Activated CD8-positive, alpha-beta memory T cell treated with anti-CD3 and anti-CD28 coated beads for 48 hours (primary cell): ENCODE data around the gene TENT4A.

Source experiments
- DNase-seq, 3 experiments: peaks; one replicate each; pipeline ENCODE4 v3.0.0-alpha.2; 2020; ENCODE audit warnings: low read depth in 2 of 3, low spot score in 2 of 3

Gene TENT4A

GRCh38 chr5:6731465-6732237 is 18.4 kb downstream of the TENT4A start:
- no peak for DNase-seq

DNA sequence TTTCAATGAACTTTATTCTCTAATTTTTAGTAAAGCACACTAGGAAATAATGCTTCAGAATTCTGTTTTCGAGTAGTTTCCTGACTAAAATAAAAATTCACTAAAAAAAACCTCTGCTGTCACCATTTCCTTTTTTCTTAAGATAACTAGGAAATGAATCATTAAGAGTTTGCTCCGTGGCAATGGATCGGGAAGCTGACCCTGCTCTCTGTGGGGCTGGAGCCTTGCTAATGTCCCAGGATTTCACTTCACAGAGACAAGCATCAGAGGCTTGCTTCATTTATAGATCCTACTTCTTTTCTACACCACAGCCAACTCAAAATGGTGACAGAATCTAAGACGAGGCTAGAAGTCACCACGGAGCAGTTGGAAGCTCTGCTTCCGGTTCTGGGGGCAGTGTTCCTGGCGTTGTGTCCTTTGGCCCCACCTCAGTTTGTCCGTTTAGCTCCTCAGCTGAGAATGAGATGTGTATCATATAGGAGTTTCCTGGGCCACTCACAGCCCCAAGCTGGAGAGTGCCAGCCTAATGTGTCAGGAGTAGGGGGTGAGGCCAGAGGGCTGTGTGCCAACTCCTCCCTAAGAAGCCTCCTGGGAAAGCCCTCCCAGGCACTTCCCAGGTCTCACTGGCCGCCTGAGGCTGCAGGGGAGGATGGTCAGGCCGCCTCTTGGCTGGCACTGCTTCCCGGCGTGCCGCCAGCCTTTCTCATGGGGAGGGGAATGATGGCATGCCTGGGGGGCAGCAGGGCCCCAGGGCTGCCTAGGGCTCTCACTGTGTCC is 19.6 kb downstream of the TENT4A start:
- no peak for DNase-seq

DNA sequence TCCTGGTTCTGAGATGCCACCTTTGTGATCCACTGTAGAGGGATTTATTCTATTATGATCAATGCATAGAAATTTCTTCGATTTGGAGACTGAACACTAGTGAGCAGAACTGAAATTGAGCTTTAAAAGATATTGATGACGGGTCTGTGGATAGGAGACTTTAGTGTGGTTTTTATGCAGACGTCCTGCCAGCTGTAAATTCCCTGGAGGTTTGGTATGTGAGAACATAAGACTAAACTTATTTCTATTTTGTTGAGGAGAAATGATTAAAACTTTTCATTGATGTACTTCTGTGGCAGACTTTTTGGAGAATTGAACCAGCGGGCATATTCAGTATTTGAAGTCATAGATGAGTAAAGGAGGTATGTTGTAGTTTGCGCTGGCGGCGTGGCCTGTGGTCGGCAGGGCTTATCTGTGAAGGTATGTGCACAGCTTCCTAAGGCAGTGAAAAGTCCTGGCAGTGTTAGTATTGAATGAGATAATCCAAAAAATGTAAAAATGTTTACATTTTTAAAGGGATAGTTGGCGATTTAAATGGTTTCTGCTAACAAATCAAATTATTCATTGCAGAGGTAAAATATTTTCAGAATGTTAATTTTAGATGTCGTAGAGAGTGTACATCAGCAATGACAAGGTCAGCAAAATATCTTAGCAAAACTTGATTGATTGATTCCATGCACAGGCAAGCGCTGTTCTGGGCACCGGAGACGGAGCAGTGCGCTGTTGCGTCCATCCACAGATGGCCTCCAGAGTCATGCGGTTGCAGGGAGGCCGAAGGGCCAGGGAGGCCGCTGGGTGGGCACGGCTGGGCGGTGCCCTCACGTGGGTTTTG is 20.4 kb downstream of the TENT4A start:
- no peak for DNase-seq

GRCh38 chr5:6734243-6734700 is 21.0 kb downstream of the TENT4A start:
- no peak for DNase-seq

DNA sequence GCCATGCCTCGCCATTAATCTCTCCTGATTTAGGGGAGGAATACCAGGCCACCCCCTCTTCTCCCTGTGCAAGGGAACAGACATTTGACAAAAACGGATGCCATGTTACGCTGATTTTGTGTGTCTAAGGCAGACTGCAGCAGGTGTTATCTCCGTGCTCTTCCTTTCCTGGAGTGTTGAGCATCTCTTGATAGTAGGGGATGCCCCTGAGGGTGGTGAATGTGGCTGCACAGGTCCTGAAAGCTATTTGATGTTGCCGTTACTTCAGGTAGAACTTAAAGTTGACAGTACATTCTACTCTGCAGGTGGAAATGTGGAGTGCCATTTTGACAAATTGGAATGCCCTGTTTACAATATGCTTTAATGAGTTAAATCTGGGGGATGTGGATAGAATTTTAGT is 21.5 kb downstream of the TENT4A start:
- no peak for DNase-seq

GRCh38 chr5:6736106-6736505 is 22.9 kb downstream of the TENT4A start:
- DNase-seq = no peak

DNA sequence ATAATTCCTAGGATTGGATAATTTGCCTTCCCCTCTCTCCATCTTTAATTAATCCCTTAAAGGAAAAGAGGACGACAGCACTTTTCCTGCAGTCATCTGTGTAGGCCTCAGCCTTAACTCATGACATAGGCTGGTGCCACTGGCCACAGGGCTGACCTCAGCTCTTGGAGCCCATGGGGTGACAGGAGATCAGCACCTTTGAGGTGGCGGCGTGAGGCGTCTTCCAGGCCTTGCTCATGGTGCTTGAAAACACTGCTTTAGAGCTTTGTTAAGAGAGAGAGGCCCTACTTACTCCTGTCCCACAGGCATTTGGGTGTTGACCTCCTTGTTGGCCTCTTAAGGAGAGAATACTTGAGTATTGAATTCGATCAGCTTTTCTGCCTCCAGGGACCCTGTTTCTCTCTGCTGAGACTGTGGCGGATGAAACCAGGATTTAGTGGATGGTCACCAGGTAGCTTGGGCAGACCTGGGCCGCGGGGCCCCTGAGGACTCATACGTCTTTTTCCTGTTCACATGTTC is 23.4 kb downstream of the TENT4A start:
- DNase-seq = no peak

- DNase-seq = no peak
Measured at GRCh38 chr5:6737043-6737941, 24.1 kb downstream of the TENT4A start.

GRCh38 chr5:6739603-6740002 is 26.4 kb downstream of the TENT4A start:
- DNase-seq = no peak

GRCh38 chr5:6740586-6741150 is 27.4 kb downstream of the TENT4A start:
- DNase-seq = no peak

DNA sequence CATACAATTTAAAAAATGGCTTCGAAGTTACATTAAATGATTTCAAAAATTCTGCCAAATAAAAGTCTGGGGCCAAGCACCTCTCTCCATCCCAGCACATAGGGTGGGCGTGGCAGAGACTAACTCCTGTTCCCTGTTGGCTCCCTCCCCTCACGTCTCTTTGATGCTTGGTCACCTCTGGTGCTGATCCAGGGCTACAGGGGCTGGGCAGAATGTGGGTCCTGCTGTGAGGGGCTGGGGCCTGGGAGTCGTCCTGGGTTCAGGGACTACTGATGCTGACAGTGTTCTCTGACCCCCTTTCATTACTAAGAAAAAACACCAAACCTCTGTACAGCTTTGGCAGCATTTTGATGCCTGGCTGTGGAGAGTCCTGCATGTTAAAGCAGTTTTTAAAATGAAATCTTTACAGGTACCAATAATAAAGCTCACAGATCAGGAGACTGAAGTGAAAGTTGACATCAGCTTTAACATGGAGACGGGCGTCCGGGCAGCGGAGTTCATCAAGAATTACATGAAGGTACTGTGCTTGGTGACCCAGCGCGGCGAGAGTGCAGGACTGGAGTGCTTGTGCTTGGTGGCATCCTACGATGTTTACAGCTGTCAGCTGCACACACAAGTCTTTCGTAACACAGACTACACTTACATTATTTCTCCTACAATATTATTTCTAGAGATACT is 29.0 kb downstream of the TENT4A start:
- no peak for DNase-seq

DNA sequence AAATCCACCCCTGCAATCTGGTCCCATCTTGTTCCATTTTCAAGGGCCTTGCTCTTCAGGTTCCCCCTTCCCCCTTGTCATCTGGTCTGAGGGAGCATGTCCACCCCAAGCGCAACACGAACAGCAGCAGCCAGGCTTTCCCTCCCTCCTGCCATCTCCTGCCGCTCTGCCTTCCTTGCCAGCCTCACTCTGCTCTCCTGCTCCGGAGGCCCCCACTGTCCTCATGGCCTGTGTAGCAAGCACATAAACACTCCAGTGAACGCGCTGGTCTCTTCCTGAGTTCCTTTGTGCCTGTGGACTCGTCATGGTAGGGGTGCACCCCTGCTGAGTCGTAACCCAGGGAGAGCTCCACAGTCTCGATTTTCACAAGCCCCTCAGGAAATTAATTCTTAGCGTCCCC is 29.9 kb downstream of the TENT4A start:
- DNase-seq = no peak

GRCh38 chr5:6744841-6745705 is 31.8 kb downstream of the TENT4A start:
- no peak for DNase-seq

GRCh38 chr5:6745706-6746222 is 32.5 kb downstream of the TENT4A start:
- no peak for DNase-seq

DNA sequence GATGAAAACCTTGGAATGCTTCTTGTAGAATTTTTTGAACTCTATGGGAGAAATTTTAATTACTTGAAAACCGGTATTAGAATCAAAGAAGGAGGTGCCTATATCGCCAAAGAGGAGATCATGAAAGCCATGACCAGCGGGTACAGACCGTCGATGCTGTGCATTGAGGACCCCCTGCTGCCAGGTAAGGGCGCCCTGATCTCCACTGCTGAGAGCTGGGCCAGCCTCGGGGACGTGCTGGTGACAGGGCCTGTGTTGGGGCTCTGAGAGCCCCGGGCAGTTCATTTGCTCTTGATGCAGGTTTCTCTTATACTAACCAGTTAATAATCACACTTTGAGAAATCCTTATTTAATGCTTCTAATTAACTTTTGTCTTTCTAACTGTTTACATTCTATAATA is 33.0 kb downstream of the TENT4A start:
- DNase-seq = no peak

- DNase-seq = no peak
Measured at GRCh38 chr5:6747103-6747502, 33.9 kb downstream of the TENT4A start.

DNA sequence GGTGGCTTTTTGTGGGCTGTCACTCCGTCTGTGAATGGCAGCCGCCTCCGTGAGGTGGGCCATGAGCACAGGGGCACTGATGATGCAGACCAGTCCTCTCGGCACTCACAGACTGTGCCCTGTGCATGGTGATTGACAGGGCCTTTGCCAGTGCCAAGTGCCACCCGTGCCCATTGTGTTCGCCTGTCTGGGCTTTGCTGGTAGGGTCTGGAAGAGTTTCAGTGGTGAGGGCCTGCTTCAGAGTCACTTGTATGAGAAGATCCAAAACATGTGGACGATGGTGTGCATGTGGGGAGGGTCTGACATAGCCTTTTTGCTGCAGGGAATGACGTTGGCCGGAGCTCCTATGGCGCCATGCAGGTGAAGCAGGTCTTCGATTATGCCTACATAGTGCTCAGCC is 34.9 kb downstream of the TENT4A start:
- no peak for DNase-seq

GRCh38 chr5:6749026-6749716 is 35.9 kb downstream of the TENT4A start:
- DNase-seq = no peak
